AG04450 (cell line): ENCODE measurements around the gene MAGI2. TPM values are rescaled to one million over a fixed set of nuclear protein-coding genes. Genes with fewer than 3 reads are reported as not detected.

Source experiments
- CTCF ChIA-PET: fragments of 300-600, 350-600 bp; formaldehyde crosslinking; extraction: SDS; loops from one replicate; lab custom pipeline; 2022; ENCODE audit warnings: antibody characterized with exemption, inconsistent platforms; lab: Charles Lee
- POLR2A ChIA-PET: fragments of 350-600 bp; formaldehyde crosslinking; extraction: SDS; loops from one replicate; lab custom pipeline; 2021; ENCODE audit warnings: antibody characterized with exemption, inconsistent platforms; lab: Yijun Ruan, JAX
- DNase-seq: peaks from one replicate; pipeline ENCODE4 v3.0.0-alpha.2; 2011; ENCODE audit warnings: low read depth, low spot score
- H3K27ac ChIP-seq: one replicate; pipeline ENCODE4 v1.5.1; 2012; ENCODE audit warnings: low read depth, low read length, control low read depth
- H3K27me3 ChIP-seq: one replicate; pipeline ENCODE4 v1.6.0; 2012; ENCODE audit warnings: low read length; ENCODE audit not compliant: control insufficient read depth, insufficient read depth
- H3K4me3 ChIP-seq: 2 replicates; pipeline ENCODE4 v1.5.1; 2011; ENCODE audit warnings: mild to moderate bottlenecking, low read depth, low read length, control low read depth
- H3K9me3 ChIP-seq: 2 replicates; pipeline ENCODE4 v1.5.1; 2012; ENCODE audit warnings: low read length; ENCODE audit not compliant: control insufficient read depth, insufficient read depth
- polyA plus RNA-seq: library from polyadenylated mRNA; depleted of rRNA; stranded (reverse); fragments of >200 nt; gene quantifications from 2 replicates; pipeline ENCODE4 v1.2.3, GENCODE V29; 2011
- TF ChIP-seq, protein P1 (sequence below): IDR thresholded peaks from 2 replicates; pipeline ENCODE4 v1.5.1; 2011; ENCODE audit warnings: low read depth, low read length, control low read depth, inconsistent platforms

Gene MAGI2
- polyA plus RNA-seq, 1 experiment: 2.3 TPM

DNA sequence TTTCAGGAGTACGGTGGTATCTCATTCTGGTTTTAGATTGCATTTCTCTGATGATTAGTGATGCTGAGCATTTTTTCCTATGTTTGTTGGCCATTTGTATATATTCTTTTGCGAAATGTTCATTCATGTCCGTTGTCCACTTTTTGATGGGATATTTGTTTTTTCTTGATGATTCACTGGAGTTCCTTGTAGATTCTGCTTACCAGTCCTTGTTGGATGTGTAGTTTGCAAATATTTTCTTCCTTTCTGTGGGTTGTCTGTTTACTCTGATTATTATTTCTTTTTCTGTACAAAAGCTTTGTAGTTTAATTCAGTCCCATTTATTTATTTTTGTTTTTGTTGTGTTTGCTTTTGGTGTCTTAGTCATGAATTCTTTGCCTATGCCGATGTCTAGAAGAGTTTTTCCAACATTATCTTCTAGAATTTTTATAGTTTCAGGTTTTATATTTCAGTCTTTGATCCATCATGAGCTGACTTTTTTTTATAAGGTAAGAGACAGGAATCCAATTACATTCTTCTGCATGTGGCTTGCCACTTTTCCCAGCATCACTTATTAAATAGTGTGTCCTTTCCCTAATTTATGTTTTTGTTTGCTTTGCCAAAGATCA, 320.5 kb downstream of the MAGI2 start:
- Histone ChIP-seq H3K4me3 (no peak overlapping the region), H3K27me3 (no peaks in the 10 kb centered on the region), H3K9me3 (no peaks in the 10 kb centered on the region), H3K27ac (no peak overlapping the region)
- TF ChIP-seq, protein P1, sequence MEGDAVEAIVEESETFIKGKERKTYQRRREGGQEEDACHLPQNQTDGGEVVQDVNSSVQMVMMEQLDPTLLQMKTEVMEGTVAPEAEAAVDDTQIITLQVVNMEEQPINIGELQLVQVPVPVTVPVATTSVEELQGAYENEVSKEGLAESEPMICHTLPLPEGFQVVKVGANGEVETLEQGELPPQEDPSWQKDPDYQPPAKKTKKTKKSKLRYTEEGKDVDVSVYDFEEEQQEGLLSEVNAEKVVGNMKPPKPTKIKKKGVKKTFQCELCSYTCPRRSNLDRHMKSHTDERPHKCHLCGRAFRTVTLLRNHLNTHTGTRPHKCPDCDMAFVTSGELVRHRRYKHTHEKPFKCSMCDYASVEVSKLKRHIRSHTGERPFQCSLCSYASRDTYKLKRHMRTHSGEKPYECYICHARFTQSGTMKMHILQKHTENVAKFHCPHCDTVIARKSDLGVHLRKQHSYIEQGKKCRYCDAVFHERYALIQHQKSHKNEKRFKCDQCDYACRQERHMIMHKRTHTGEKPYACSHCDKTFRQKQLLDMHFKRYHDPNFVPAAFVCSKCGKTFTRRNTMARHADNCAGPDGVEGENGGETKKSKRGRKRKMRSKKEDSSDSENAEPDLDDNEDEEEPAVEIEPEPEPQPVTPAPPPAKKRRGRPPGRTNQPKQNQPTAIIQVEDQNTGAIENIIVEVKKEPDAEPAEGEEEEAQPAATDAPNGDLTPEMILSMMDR: no peak
- CTCF ChIA-PET: no interaction called here
- DNase-seq: no peak
- POLR2A ChIA-PET: no interaction called here

DNA sequence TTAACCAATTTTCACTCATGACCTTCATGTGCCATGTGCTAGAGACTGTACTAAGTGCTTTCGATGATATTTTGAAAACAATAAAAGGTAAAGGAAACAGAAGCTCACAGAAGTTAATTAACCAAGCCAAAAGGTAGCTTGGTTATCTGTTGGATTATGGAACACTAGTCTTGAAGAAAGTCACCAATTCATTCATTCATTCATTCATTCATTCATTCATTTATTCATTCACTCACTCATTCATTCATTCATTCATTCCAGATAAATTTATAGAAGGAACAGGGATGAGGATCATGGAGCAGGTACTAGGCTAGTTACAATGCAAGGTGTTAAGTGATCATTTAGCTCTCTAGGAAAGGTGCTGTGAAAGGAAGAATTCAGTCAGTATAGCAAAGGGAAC, 322.8 kb downstream of the MAGI2 start:
- no peak overlapping the region for H3K27ac ChIP-seq
- H3K4me3 ChIP-seq: no peak overlapping the region
- TF ChIP-seq, protein P1: no peak
- POLR2A ChIA-PET: no interaction called here
- CTCF ChIA-PET: interaction anchor here (0.8 kb wide), 1 partner anchor 1110 kb away, joined by 3 read pairs; no protein-coding TSS in a partner anchor
- H3K9me3 ChIP-seq: no peaks in the 10 kb centered on the region
- no peak for DNase-seq
- no peaks in the 10 kb centered on the region for H3K27me3 ChIP-seq

DNA sequence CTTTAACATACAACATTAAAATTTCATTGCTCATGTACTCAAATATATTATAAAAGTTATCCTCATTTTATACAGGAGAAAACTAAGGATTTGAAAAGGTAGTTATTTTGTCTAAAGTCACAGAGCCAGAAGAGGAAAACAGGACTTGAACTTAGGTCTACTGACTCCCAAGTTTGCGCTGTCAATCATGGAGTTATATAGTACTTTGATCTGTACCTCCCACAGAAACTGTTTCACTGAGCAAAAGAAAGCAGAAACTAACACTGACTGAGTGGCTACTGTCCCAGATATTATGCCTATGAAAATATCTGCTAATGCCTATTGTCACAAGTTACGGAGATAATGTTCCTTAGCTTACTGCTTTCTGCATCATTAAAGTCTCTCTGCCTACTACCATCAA, 329.1 kb downstream of the MAGI2 start:
- TF ChIP-seq, protein P1: no peak
- no peak overlapping the region for H3K27ac ChIP-seq
- ChIA-PET CTCF (no interaction called here), POLR2A (no interaction called here)
- no peak overlapping the region for H3K4me3 ChIP-seq
- H3K27me3 ChIP-seq: no peaks in the 10 kb centered on the region
- no peaks in the 10 kb centered on the region for H3K9me3 ChIP-seq
- DNase-seq: no peak

DNA sequence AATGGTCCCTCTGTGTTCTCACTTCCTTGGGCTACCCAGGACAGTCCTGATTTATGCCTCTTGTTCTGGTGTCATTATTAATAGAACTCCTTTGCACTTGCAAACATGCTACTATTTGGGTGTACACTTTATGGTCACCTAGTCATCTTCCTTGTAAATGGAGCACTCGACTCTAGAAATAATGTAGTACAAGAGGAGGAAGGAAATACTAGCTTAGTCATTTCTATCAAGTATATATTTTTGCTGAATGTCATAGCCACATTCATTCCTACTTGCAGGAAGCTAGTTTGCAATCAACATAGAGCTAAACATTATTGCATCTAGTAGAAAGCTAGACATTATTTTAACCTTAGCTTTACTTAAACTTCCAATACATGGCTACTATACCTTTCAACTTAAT, 335.3 kb downstream of the MAGI2 start:
- no peak overlapping the region for H3K27ac ChIP-seq
- H3K9me3 ChIP-seq: no peaks in the 10 kb centered on the region
- DNase-seq: no peak
- no peaks in the 10 kb centered on the region for H3K27me3 ChIP-seq
- TF ChIP-seq, protein P1: no peak
- ChIA-PET POLR2A (no interaction called here), CTCF (interaction anchor here (1.0 kb wide), 1 partner anchor 58 kb away, joined by 4 read pairs; no protein-coding TSS in a partner anchor)
- H3K4me3 ChIP-seq: no peak overlapping the region

DNA sequence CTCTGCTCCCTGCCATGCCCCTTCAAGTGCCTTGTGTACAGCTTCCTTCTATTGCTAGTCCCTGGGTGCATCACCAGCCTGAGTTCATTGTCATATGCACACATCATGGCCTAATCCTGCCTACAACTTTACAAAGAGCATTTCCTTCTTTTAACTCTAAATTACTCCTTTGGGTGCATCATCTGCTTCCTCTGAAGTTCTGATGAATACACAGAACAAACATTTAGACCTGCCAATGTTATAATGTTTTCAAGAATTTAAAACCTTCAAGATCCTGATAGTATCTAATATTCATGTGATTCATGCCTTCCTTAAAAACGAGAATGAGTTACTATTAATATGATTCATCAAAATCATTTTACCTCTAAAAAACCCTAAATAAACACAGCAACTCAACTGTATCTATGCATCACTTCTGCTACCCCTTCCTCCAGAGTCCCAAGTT, 357.1 kb downstream of the MAGI2 start:
- no peak overlapping the region for H3K27ac ChIP-seq

More for the DNA sequence above, 357.1 kb downstream of the MAGI2 start:
- H3K27me3 ChIP-seq: no peaks in the 10 kb centered on the region
- no peak overlapping the region for H3K4me3 ChIP-seq
- H3K9me3 ChIP-seq: peaks cover 5% of the 10 kb centered on the region; the same call in 1 of the 2 replicates
- CTCF ChIA-PET: no interaction called here
- POLR2A ChIA-PET: no interaction called here
- TF ChIP-seq, protein P1: no peak
- no peak for DNase-seq
